Epidermal melanocyte (primary cell): Measurements from ENCODE around the gene YIPF3.

Experiments used
- DNase-seq: peaks from one replicate; pipeline ENCODE4 v3.0.0; 2011; ENCODE audit warnings: low spot score; ENCODE audit not compliant: insufficient read length

Gene YIPF3

DNA sequence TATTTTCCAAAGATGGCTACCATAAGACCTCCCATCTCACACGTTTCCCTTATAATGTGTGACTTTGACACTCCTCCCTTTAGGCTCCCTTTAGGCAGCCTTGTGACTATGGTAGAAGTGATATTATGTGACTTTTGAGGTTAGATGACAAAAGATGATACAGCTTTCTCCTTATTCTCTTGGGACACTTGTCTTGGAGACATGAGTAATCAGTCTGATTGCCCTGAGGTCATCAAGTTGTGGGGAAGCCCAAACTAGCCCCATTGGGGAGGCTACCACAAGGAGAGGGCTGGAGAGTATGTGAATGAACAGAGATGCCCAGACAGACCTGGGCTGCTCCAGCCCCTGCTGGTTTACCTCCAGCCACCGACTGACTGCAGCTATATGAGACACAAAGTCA lies 50.8 kb downstream of the YIPF3 start:
- DNase-seq, result no peak

- DNase-seq, result no peak
Observed at GRCh38 chr6:43464337-43464736, 52.4 kb downstream of the YIPF3 start.

DNA sequence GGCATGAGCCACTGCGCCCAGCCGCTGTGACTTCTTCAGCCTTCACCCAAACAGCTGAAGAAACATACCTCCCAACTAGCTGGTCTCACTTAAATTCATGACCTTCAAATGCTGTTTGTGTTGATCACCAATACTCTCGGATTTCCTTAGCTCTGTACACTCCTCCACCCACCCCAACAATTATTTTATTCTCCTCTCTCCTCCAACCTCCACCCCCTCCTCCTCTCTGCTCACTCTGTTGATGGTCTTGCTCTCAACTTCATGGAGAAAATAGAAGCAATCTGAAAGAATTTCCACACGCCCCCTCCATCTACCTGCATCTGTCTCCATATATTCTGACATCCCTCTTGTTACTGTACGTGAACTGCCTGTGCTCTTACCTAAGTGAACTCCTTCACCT lies 54.8 kb downstream of the YIPF3 start:
- DNase-seq, result no peak
